Activated CD8-positive, alpha-beta memory T cell treated with anti-CD3 and anti-CD28 coated beads, Interleukin-2, amount 10 ng/mL, durations not matched to agents 7 days and 5 days (primary cell): ENCODE measurements around the gene SHCBP1L. TPM values are rescaled to one million over a fixed set of nuclear protein-coding genes. Genes with fewer than 3 reads are reported as not detected.

Experiments
- ATAC-seq: fragments of 150-1000 bp; cut with Tn5 transposase; one replicate; pipeline ENCODE4 v1.10.0; 2021; ENCODE audit warnings: moderate library complexity
- CTCF ChIA-PET: fragments of 350-600 bp; sonication (Branson Sonifier 250); formaldehyde crosslinking; loops from one replicate; lab custom pipeline; 2021; ENCODE audit warnings: antibody characterized with exemption; lab: Charles Lee
- DNase-seq: peaks from one replicate; pipeline ENCODE4 v3.0.0-alpha.2; 2020
- H3K27ac Mint-ChIP-seq: one replicate; pipeline ENCODE4 v1.8.0; 2021; ENCODE audit warnings: mild to moderate bottlenecking, mixed read lengths
- H3K27me3 Mint-ChIP-seq: one replicate; pipeline ENCODE4 v1.8.0; 2021; ENCODE audit warnings: mixed read lengths
- H3K36me3 Mint-ChIP-seq: one replicate; pipeline ENCODE4 v1.8.0; 2021; ENCODE audit warnings: mild to moderate bottlenecking, mixed read lengths
- H3K4me1 Mint-ChIP-seq: one replicate; pipeline ENCODE4 v1.8.0; 2021; ENCODE audit warnings: mixed read lengths
- H3K4me3 Mint-ChIP-seq: one replicate; pipeline ENCODE4 v1.8.0; 2021; ENCODE audit warnings: mild to moderate bottlenecking, moderate library complexity, mixed read lengths
- H3K9me3 Mint-ChIP-seq: one replicate; pipeline ENCODE4 v1.8.0; 2022; ENCODE audit warnings: low read depth, mixed read lengths
- total RNA-seq, 2 experiments: library from RNA; stranded (reverse); gene quantifications; one replicate each; pipeline ENCODE4 v1.2.3, GENCODE V29; 2021

SHCBP1L gene
- total RNA-seq, 2 experiments from 2014 or later, result not detected

- ATAC-seq (no peak), DNase-seq (no peak)
- Mint-ChIP-seq H3K4me1 (peaks cover 6% of the 10 kb centered on the region), H3K4me3 (no peak overlapping the region), H3K9me3 (no peaks in the 10 kb centered on the region), H3K27me3 (no peaks in the 10 kb centered on the region), H3K27ac (peak overlapping the region; percentile 40), H3K36me3 (peaks cover 84% of the 10 kb centered on the region)
- CTCF ChIA-PET, result no interaction called here
These were observed 83.7 kb downstream of the SHCBP1L start for GRCh38 chr1:182869241-182869666.

DNA sequence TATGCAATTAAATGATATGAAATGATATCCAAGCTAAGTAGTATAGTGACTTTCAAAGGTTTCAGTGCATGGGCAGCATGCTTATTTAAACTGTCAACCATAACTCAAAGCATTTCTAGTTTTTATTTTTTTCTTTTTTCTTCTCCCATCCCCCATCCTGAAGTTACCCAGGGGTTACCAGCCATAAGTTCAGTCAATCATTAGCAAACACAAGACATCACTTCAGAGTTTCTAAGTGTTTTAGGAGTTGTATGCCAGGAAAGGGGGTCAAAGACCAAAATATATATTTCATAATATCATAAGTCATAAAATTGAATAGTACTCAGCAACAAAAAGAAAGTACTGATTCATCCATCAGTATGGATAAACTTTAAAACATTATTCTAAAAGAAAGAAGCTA, 85.1 kb downstream of the SHCBP1L start:
- H3K27me3 Mint-ChIP-seq, result no peaks in the 10 kb centered on the region
- DNase-seq (no peak), ATAC-seq (no peak)
- H3K4me3 Mint-ChIP-seq, result no peak overlapping the region
- H3K36me3 Mint-ChIP-seq, result peaks cover 73% of the 10 kb centered on the region
- CTCF ChIA-PET, result no interaction called here
- H3K9me3 Mint-ChIP-seq, result no peaks in the 10 kb centered on the region
- H3K4me1 Mint-ChIP-seq, result peaks cover 4% of the 10 kb centered on the region
- no peak overlapping the region for H3K27ac Mint-ChIP-seq

DNA sequence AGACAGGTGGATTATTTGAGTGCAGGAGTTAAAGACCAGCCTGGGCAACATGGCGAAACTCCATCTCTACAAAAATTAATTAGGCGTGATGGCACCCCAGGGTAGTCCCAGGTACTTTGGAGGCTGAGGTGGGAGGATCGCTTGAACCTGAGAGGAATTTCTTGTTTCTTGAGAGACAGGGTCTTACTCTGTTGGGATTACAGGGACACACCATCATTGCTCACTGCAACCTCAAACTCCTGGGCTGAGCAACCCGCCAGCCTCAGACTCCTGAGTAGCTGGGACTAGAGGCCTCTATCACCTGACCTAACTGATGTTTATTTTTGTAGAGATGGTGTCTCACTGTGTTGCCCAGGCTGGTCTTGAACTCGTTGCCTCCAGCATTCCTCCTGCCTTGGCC, 89.0 kb downstream of the SHCBP1L start:
- ATAC-seq (no peak), DNase-seq (no peak)
- H3K27ac Mint-ChIP-seq, result no peak overlapping the region
- peaks cover 20% of the 10 kb centered on the region for H3K4me1 Mint-ChIP-seq
- CTCF ChIA-PET, result no interaction called here
- no peaks in the 10 kb centered on the region for H3K27me3 Mint-ChIP-seq
- H3K4me3 Mint-ChIP-seq, result no peak overlapping the region
- H3K36me3 Mint-ChIP-seq, result peaks cover 75% of the 10 kb centered on the region
- H3K9me3 Mint-ChIP-seq, result no peaks in the 10 kb centered on the region

DNA sequence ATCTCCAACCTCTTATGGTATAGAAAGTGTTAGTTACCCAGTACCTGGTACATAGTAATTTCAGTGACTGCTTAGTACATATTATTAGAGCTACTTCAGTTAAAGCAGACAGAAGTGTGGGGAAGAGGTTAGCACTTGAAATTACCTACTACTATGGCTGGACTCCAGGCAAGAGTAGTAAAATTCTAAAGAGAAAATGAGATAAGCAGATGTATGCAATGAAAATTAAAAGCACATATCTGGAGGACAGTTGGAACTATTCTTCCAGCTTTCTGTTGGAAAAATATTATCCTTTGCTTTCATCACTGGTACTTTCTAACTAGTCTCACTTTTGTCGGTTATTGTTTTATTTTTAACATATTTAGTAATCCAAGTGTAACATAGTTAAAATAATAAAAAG, 90.1 kb downstream of the SHCBP1L start:
- H3K27me3 Mint-ChIP-seq, result no peaks in the 10 kb centered on the region
- peaks cover 22% of the 10 kb centered on the region for H3K4me1 Mint-ChIP-seq
- ATAC-seq (no peak), DNase-seq (no peak)
- H3K36me3 Mint-ChIP-seq, result peaks cover 79% of the 10 kb centered on the region
- CTCF ChIA-PET, result no interaction called here
- H3K9me3 Mint-ChIP-seq, result no peaks in the 10 kb centered on the region
- no peak overlapping the region for H3K27ac Mint-ChIP-seq
- H3K4me3 Mint-ChIP-seq, result no peak overlapping the region

- Mint-ChIP-seq H3K27ac (peak overlapping the region; percentile 45), H3K9me3 (no peaks in the 10 kb centered on the region), H3K4me1 (peaks cover 22% of the 10 kb centered on the region), H3K27me3 (no peaks in the 10 kb centered on the region), H3K4me3 (no peak overlapping the region), H3K36me3 (peaks cover 80% of the 10 kb centered on the region)
- CTCF ChIA-PET, result interaction anchor here (0.7 kb wide), 1 partner anchor 27 kb away, joined by 3 read pairs; no protein-coding TSS in a partner anchor
- peak; percentile 42 for ATAC-seq
- no peak for DNase-seq
These were observed 91.0 kb downstream of the SHCBP1L start for GRCh38 chr1:182861994-182862393.

DNA sequence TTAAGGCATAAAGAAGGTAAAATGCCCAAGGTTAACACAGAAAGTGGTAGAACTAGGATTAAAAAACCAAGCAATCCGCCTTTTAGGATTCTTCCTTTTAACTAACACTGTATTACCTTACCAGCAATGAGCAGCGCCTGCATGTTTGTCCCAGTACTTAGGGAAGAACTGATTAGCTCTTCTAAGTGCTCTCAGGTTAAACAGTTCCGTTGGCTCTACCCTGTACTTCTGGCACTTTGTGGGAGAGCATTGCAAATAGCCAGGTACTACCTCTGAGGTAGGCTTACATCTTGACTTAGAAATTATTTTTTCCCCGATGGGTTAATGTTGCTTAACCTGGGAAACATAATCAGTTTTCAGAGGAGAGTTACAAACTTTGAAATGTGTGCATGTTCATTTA, 92.3 kb downstream of the SHCBP1L start:
- Mint-ChIP-seq H3K27ac (no peak overlapping the region), H3K27me3 (no peaks in the 10 kb centered on the region), H3K4me1 (peaks cover 20% of the 10 kb centered on the region), H3K9me3 (no peaks in the 10 kb centered on the region), H3K36me3 (peaks cover 73% of the 10 kb centered on the region), H3K4me3 (no peak overlapping the region)
- CTCF ChIA-PET, result no interaction called here
- no peak for DNase-seq
- ATAC-seq, result no peak

- no peaks in the 10 kb centered on the region for H3K9me3 Mint-ChIP-seq
- peaks cover 17% of the 10 kb centered on the region for H3K4me1 Mint-ChIP-seq
- no peak overlapping the region for H3K27ac Mint-ChIP-seq
- no peak overlapping the region for H3K4me3 Mint-ChIP-seq
- peaks cover 76% of the 10 kb centered on the region for H3K36me3 Mint-ChIP-seq
- DNase-seq (no peak), ATAC-seq (no peak)
- H3K27me3 Mint-ChIP-seq, result no peaks in the 10 kb centered on the region
- CTCF ChIA-PET, result interaction anchor here (1.1 kb wide), 1 partner anchor 18 kb away, joined by 3 read pairs; no protein-coding TSS in a partner anchor
These were observed 95.8 kb downstream of the SHCBP1L start for GRCh38 chr1:182857212-182857611.

DNA sequence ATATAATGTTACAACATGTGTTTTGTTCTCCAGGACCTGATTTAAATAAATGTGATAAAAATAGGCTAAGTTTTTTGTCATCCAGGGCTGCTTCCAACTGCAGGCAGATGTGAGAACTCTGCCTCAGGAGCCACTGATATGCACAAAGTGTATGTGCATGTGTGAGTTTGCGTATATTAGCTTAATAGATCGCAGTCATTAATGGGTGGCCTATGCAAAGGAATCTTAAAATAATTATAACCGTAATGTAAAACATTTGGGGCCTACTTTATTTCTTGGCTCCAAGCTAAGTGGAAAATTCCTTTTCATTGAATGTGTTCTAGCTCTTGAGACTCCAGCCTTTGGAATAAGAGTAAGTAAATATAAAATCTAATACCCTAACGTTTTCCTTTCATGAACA, 97.1 kb downstream of the SHCBP1L start:
- ATAC-seq, result no peak
- DNase-seq, result no peak
- no peaks in the 10 kb centered on the region for H3K9me3 Mint-ChIP-seq
- CTCF ChIA-PET, result no interaction called here
- H3K27me3 Mint-ChIP-seq, result no peaks in the 10 kb centered on the region
- H3K4me1 Mint-ChIP-seq, result peaks cover 9% of the 10 kb centered on the region
- H3K27ac Mint-ChIP-seq, result no peak overlapping the region
- peaks cover 72% of the 10 kb centered on the region for H3K36me3 Mint-ChIP-seq
- H3K4me3 Mint-ChIP-seq, result no peak overlapping the region

DNA sequence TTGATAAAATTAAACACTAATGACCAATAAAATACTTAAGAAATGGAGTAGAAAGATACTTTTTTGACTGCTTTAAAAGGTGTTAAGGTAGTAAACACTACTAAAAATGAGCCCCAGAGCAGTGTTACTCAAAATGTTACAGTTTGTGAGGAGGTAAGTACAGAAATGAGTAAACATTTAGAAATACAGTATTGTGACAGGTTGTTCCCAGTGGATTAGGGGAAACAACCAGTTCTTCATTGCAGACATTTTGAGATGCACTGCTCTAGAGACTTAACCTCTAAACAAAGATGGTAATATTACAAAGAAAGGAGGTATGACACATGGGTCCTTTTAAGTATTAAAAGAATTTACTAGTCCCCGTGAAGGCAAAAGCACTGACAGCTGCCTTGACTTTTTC, 101.1 kb downstream of the SHCBP1L start:
- H3K27me3 Mint-ChIP-seq, result no peaks in the 10 kb centered on the region
- H3K9me3 Mint-ChIP-seq, result no peaks in the 10 kb centered on the region
- CTCF ChIA-PET, result no interaction called here
- ATAC-seq, result no peak
- DNase-seq, result no peak
- peaks cover 71% of the 10 kb centered on the region for H3K36me3 Mint-ChIP-seq
- no peak overlapping the region for H3K4me3 Mint-ChIP-seq
- H3K4me1 Mint-ChIP-seq, result peaks cover 35% of the 10 kb centered on the region
- H3K27ac Mint-ChIP-seq, result no peak overlapping the region

- H3K36me3 Mint-ChIP-seq, result peaks cover 72% of the 10 kb centered on the region
- H3K4me1 Mint-ChIP-seq, result peaks cover 44% of the 10 kb centered on the region
- CTCF ChIA-PET, result no interaction called here
- no peak overlapping the region for H3K4me3 Mint-ChIP-seq
- ATAC-seq (no peak), DNase-seq (no peak)
- no peak overlapping the region for H3K27ac Mint-ChIP-seq
- no peaks in the 10 kb centered on the region for H3K9me3 Mint-ChIP-seq
- H3K27me3 Mint-ChIP-seq, result no peaks in the 10 kb centered on the region
These were observed 102.6 kb downstream of the SHCBP1L start for GRCh38 chr1:182850319-182850718.

Other genes starting within 250 kb of the SHCBP1L start
- gene NPL, start 163.4 kb downstream of the SHCBP1L start, total RNA-seq, result 10 to 100 TPM in 1 of 2 experiments, 1 to 10 TPM in 1; 1.8 to 10.1 TPM
- gene DHX9, start 113.8 kb downstream of the SHCBP1L start, total RNA-seq, result 100 to 1,000 TPM; 196 to 267 TPM
- gene LAMC1, start 70.3 kb upstream of the SHCBP1L start, total RNA-seq, result under 1 TPM in 1 of 2 experiments, not detected in 1; 0.40 TPM
- gene LAMC2, start 233.1 kb upstream of the SHCBP1L start, total RNA-seq, result not detected